ENCODE measurements around the gene SSR4.
A peak's percentile ranks its signal among the peaks of the same experiment; 100 is the strongest.

Gene SSR4

DNA sequence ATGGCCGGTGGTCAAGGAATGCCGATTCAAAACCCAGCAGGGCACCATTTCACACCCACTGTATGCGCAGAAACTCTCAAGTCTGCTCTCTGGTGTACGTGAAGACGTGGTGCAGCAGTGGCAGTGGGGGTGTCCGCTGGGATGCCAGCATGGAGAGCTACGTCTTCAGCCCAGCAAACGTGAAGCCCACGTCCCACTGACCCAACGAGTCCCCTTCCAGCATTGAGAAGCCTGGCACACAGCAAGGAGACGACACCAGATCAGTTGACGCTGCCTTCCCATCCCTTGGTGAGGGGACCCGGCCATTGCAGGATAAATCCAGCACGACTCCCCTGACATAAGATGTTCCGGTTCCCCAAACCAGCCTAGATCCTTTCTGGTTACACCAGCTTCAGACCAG lies 32.6 kb upstream of the SSR4 start:
- TF ChIP-seq, protein P1, sequence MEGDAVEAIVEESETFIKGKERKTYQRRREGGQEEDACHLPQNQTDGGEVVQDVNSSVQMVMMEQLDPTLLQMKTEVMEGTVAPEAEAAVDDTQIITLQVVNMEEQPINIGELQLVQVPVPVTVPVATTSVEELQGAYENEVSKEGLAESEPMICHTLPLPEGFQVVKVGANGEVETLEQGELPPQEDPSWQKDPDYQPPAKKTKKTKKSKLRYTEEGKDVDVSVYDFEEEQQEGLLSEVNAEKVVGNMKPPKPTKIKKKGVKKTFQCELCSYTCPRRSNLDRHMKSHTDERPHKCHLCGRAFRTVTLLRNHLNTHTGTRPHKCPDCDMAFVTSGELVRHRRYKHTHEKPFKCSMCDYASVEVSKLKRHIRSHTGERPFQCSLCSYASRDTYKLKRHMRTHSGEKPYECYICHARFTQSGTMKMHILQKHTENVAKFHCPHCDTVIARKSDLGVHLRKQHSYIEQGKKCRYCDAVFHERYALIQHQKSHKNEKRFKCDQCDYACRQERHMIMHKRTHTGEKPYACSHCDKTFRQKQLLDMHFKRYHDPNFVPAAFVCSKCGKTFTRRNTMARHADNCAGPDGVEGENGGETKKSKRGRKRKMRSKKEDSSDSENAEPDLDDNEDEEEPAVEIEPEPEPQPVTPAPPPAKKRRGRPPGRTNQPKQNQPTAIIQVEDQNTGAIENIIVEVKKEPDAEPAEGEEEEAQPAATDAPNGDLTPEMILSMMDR (IDR thresholded peaks at IDR 0.05; ENCODE audit: low read depth, low read length), result no peak
- TF ChIP-seq, protein P2, sequence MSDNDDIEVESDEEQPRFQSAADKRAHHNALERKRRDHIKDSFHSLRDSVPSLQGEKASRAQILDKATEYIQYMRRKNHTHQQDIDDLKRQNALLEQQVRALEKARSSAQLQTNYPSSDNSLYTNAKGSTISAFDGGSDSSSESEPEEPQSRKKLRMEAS (IDR thresholded peaks at IDR 0.05; ENCODE audit: low read depth, low read length), result no peak
- TF ChIP-seq POLR2A (IDR thresholded peaks at IDR 0.05; ENCODE audit: extremely low read depth, insufficient read length) (no peak), MYC (IDR thresholded peaks at IDR 0.05; ENCODE audit: low read depth, low read length) (no peak)
- H3K4me3 ChIP-seq (ENCODE audit: low read depth, low read length), result no peak overlapping the region
- DNase-seq (ENCODE audit: low read depth), result no peak

DNA sequence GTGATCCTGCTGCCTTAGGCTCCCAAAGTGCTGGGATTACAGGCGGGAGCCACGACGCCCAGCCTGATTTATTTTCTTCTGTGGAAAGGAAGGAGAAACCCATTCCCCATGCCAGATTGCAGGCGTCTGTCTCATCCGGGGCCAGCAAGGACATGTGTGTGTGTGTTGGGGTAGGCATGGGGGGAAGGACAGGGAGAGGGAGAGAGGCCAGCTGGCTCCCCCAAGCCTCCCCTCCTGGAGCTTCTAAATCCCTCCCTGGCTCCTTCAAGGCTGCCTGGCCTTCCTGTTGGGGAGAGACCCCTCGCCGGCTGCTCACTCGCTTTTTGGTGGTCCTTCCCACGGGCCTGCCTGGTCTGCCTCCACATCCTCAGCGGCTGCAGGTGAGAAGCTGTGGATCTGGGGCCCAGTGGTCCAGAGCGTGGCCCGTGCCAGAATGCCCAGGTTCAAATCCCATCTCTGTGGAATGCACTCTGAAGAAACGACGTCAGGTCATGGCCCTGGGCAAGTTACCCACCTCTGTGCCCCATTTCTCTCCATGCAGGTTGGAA lies 31.8 kb upstream of the SSR4 start:
- no peak overlapping the region for H3K4me3 ChIP-seq (ENCODE audit: low read depth, low read length)
- TF ChIP-seq, protein P1 (IDR thresholded peaks at IDR 0.05; ENCODE audit: low read depth, low read length), result no peak
- no peak for TF ChIP-seq POLR2A (IDR thresholded peaks at IDR 0.05; ENCODE audit: extremely low read depth, insufficient read length)
- TF ChIP-seq, protein P2 (IDR thresholded peaks at IDR 0.05; ENCODE audit: low read depth, low read length), result no peak
- no peak for TF ChIP-seq MYC (IDR thresholded peaks at IDR 0.05; ENCODE audit: low read depth, low read length)
- no peak for DNase-seq (ENCODE audit: low read depth)

DNA sequence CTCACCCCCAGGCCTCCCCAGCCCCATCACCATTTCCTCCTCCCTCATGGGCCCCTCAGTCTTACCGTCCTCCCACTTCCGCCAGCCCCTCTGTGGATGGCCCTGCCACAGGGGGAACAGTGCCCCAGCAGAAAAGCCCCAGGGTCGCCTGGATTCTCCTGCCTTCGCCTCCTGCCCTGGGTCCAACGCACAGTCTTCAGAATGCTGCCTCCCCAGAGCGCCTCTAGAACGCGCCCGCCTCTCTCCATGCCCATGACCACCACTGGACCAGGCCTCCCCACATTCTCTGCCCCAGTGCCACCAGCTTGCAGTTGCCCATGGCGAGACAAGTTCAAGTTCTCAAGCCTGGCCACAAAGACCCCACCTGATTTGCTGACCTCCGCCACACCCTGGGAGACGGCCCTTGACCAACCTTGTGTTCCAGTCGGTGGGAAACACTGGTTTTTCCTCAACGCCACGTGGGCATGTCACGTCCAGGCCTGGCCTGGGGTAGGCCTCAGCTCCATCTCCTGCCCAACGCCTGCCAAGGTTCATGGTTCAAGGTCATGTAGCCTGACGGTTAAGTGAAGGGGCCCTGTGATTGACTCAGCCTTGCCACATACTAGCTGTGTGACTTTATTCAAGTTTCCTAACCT lies 31.1 kb upstream of the SSR4 start:
- DNase-seq (ENCODE audit: low read depth), result no peak
- H3K4me3 ChIP-seq (ENCODE audit: low read depth, low read length), result no peak overlapping the region
- TF ChIP-seq, protein P1 (IDR thresholded peaks at IDR 0.05; ENCODE audit: low read depth, low read length), result no peak
- TF ChIP-seq, protein P2 (IDR thresholded peaks at IDR 0.05; ENCODE audit: low read depth, low read length), result no peak
- TF ChIP-seq MYC (IDR thresholded peaks at IDR 0.05; ENCODE audit: low read depth, low read length), result no peak

DNA sequence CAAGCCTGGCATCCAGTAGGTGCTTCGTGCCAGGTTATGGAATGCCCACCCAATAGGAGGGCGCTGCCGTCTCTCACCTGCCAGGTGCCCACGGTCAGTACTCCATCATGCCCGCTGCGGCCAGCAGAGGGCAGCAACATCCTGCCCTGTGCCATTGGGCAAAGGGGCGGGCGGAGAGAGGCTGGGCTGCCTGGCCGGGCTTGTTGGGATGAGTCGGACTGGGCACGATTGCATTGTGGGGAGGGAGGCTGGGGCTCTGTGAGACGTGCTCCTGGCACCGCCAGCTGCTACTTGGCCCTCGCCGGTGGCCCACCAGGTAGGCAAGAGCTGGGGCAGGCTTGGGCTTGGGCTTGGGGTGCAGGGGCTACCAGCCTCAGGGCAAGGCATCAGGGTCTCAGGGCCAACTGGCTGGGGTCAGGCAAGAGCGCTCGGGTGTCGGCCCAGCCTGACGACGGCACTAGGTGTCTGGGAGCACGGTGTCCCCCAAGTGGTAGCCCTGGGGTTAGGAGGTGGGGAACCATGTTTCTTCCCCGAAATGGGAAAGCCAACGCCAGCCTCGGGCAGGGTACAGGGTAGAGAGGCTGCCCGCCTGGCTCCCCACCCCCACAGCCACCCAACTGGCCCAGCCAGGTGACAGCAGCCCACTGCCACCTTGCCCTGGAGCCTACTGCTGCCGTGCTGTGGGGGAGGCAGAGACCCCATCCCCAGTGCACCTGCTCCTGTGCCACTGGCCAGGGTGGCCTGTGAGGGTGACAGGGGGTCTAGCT lies 30.3 kb upstream of the SSR4 start, which contains the start of gene PLXNB3:
Gene PLXNB3, plus strand, starts transcription at position 261 of the 767 bp plus-strand sequence. CDS start 1,287 bp downstream, outside the sequence.
- TF ChIP-seq, protein P2 (IDR thresholded peaks at IDR 0.05; ENCODE audit: low read depth, low read length), result peak; percentile 19; the same call in 1 of the 2 replicates
- TF ChIP-seq, protein P1 (IDR thresholded peaks at IDR 0.05; ENCODE audit: low read depth, low read length), result peak; percentile 55
- no peak for TF ChIP-seq MYC (IDR thresholded peaks at IDR 0.05; ENCODE audit: low read depth, low read length)
- H3K4me3 ChIP-seq (ENCODE audit: low read depth, low read length), result no peak within 1 kb of the TSS
- peak; percentile 78 for DNase-seq (ENCODE audit: low read depth)

DNA sequence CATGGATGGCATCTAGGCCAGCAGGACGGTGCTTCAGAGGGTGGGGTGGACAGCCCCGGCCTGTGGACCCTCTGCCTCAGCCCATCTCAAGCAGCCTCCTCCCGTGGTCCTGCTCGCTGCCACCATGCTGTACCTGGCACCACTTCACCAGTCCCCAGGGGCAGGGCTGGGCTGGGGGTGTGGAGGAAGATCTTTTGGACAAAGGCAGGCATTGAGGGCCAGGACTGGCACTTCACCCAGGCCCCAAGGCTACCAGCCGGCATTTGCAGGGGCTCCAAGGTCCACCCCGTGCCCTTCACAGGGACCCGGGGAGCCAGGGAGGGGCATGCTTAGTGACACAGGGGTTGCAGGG lies 29.7 kb upstream of the SSR4 start:
- no peak overlapping the region for H3K4me3 ChIP-seq (ENCODE audit: low read depth, low read length)
- no peak for DNase-seq (ENCODE audit: low read depth)
- TF ChIP-seq, protein P2 (IDR thresholded peaks at IDR 0.05; ENCODE audit: low read depth, low read length), result no peak
